Measurements from ENCODE around the gene F13A1.

DNA sequence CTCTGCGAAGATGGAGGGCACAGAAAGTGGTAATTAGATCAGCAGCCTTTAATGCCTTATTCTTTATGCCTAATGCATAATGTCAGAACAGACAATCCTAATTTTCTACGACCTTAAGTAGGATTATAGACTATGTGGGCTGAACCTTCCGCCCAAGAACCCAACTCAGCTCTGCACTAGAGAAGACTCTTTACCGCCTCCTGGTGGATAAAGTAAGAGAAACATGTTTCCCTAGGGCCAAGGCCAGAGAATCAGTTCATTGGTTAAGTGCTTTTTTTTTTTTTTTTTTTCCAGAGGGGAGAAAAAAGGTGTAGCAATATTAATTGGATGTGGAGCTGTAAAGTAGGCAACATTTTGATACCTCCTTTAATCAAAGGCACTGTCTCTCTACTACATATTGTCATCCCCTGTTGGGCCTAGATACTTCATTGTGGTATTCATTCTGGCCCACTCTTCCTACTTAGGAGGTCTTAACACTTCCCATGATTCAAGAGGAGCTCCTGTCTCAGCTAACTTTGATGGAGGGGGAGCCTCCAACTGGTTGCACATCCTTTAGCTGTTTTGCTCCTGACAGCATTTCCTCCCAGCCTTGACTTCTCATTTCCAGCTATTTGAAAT, 188.9 kb downstream of the F13A1 start:
- TF ChIP-seq, protein P1, sequence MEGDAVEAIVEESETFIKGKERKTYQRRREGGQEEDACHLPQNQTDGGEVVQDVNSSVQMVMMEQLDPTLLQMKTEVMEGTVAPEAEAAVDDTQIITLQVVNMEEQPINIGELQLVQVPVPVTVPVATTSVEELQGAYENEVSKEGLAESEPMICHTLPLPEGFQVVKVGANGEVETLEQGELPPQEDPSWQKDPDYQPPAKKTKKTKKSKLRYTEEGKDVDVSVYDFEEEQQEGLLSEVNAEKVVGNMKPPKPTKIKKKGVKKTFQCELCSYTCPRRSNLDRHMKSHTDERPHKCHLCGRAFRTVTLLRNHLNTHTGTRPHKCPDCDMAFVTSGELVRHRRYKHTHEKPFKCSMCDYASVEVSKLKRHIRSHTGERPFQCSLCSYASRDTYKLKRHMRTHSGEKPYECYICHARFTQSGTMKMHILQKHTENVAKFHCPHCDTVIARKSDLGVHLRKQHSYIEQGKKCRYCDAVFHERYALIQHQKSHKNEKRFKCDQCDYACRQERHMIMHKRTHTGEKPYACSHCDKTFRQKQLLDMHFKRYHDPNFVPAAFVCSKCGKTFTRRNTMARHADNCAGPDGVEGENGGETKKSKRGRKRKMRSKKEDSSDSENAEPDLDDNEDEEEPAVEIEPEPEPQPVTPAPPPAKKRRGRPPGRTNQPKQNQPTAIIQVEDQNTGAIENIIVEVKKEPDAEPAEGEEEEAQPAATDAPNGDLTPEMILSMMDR (IDR thresholded peaks at IDR 0.05): peak in 2 of 4 experiments; percentile 9 to 22
- TF ChIP-seq POLR2AphosphoS5 (IDR thresholded peaks at IDR 0.05): no peak
- TF ChIP-seq EP300 (IDR thresholded peaks at IDR 0.05): no peak

Data from gastroesophageal sphincter (tissue), 3 donors.